H9 (cell line): ENCODE results near the gene COQ5. TPM values are rescaled to one million over a fixed set of nuclear protein-coding genes. Genes with fewer than 3 reads are reported as not detected.
A peak's percentile ranks its signal among the peaks of the same experiment; 100 is the strongest.
"Not testable (repeated sequence)": the region's sequence is repeated elsewhere in the genome, so short reads cannot be mapped to it uniquely, and the experiment has no call there.

Experiments used
- DNase-seq: peaks from one replicate; pipeline ENCODE4 v3.0.0-alpha.2; 2017
- H2AFZ ChIP-seq: one replicate; pipeline ENCODE4 v1.6.1; 2013; ENCODE audit warnings: mild to moderate bottlenecking, low read length, control low read depth, moderate library complexity
- H2AK5ac ChIP-seq: 2 replicates; pipeline ENCODE4 v1.6.1; 2013; ENCODE audit warnings: low read length, control low read depth, mixed read lengths; ENCODE audit not compliant: insufficient read length
- H2BK120ac ChIP-seq: one replicate; pipeline ENCODE4 v1.6.1; 2013; ENCODE audit warnings: low read depth, mild to moderate bottlenecking, low read length, control low read depth, inconsistent platforms; ENCODE audit not compliant: poor library complexity, severe bottlenecking
- H2BK12ac ChIP-seq: 2 replicates; pipeline ENCODE4 v1.6.1; 2013; ENCODE audit warnings: low read length, control low read depth, mixed read lengths, low read depth; ENCODE audit not compliant: insufficient read length
- H2BK15ac ChIP-seq: 2 replicates; pipeline ENCODE4 v1.6.1; 2013; ENCODE audit warnings: low read depth, low read length, control low read depth
- H2BK20ac ChIP-seq: one replicate; pipeline ENCODE4 v1.6.1; 2013; ENCODE audit warnings: low read depth, mild to moderate bottlenecking, low read length, control low read depth, inconsistent platforms; ENCODE audit not compliant: poor library complexity, severe bottlenecking
- H2BK5ac ChIP-seq: 2 replicates; pipeline ENCODE4 v1.6.1; 2013; ENCODE audit warnings: low read length, control low read depth, mixed read lengths; ENCODE audit not compliant: insufficient read length
- H3K14ac ChIP-seq: 2 replicates; pipeline ENCODE4 v1.6.1; 2013; ENCODE audit warnings: low read length, control low read depth; ENCODE audit not compliant: insufficient read depth
- H3K18ac ChIP-seq: 2 replicates; pipeline ENCODE4 v1.6.1; 2013; ENCODE audit warnings: low read depth, mild to moderate bottlenecking, mixed read lengths, low read length, control low read depth; ENCODE audit not compliant: insufficient read length
- H3K23ac ChIP-seq: 2 replicates; pipeline ENCODE4 v1.6.1; 2013; ENCODE audit warnings: low read length, control low read depth, mixed read lengths, low read depth; ENCODE audit not compliant: insufficient read length
- H3K23me2 ChIP-seq: 2 replicates; pipeline ENCODE4 v1.6.1; 2013; ENCODE audit warnings: low read depth, mild to moderate bottlenecking, mixed read lengths, low read length, control low read depth; ENCODE audit not compliant: insufficient read length, poor library complexity, severe bottlenecking
- H3K27ac ChIP-seq: 2 replicates; pipeline ENCODE4 v1.5.1; 2013; ENCODE audit warnings: low read length, control low read depth, mixed read lengths, low read depth; ENCODE audit not compliant: insufficient read length
- H3K27me3 ChIP-seq: 2 replicates; pipeline ENCODE4 v1.6.1; 2013; ENCODE audit warnings: low read length, control low read depth, inconsistent platforms; ENCODE audit not compliant: insufficient read depth
- H3K4ac ChIP-seq: 2 replicates; pipeline ENCODE4 v1.6.1; 2013; ENCODE audit warnings: low read depth, mild to moderate bottlenecking, control low read depth, inconsistent platforms, low read length, moderate library complexity
- H3K4me1 ChIP-seq: 2 replicates; pipeline ENCODE4 v1.6.1; 2013; ENCODE audit warnings: low read length, control low read depth, inconsistent platforms; ENCODE audit not compliant: insufficient read depth
- H3K4me2 ChIP-seq: 2 replicates; pipeline ENCODE4 v1.6.1; 2013; ENCODE audit warnings: low read length, control low read depth, mixed read lengths; ENCODE audit not compliant: insufficient read length, insufficient read depth
- H3K56ac ChIP-seq: 2 replicates; pipeline ENCODE4 v1.6.1; 2013; ENCODE audit warnings: low read depth, mild to moderate bottlenecking, mixed read lengths, low read length, control low read depth; ENCODE audit not compliant: insufficient read length
- H3K79me1 ChIP-seq: 2 replicates; pipeline ENCODE4 v1.6.1; 2013; ENCODE audit warnings: low read depth, mild to moderate bottlenecking, moderate library complexity, low read length, control low read depth, inconsistent platforms; ENCODE audit not compliant: insufficient read depth, poor library complexity, severe bottlenecking
- H3K79me2 ChIP-seq: 2 replicates; pipeline ENCODE4 v1.6.1; 2013; ENCODE audit warnings: low read length, control low read depth, inconsistent platforms; ENCODE audit not compliant: insufficient read depth
- H3K9ac ChIP-seq: 2 replicates; pipeline ENCODE4 v1.6.1; 2013; ENCODE audit warnings: low read length, control low read depth, mixed read lengths; ENCODE audit not compliant: insufficient read length; ENCODE audit errors: extremely low read depth
- H3K9me3 ChIP-seq: one replicate; pipeline ENCODE4 v1.6.1; 2013; ENCODE audit warnings: low read depth, low read length, inconsistent platforms; ENCODE audit not compliant: control insufficient read depth
- H3T11ph ChIP-seq: one replicate; pipeline ENCODE4 v1.6.1; 2013; ENCODE audit warnings: mild to moderate bottlenecking, low read length, control low read depth, inconsistent platforms
- H4K20me1 ChIP-seq: one replicate; pipeline ENCODE4 v1.6.1; 2013; ENCODE audit not compliant: control insufficient read depth, insufficient read length, insufficient read depth
- H4K5ac ChIP-seq: 2 replicates; pipeline ENCODE4 v1.6.1; 2013; ENCODE audit warnings: low read depth, mild to moderate bottlenecking, mixed read lengths, low read length, control low read depth; ENCODE audit not compliant: insufficient read length
- H4K8ac ChIP-seq: replicated peaks from 2 replicates; pipeline ENCODE4 v1.6.1; 2013; ENCODE audit warnings: low read length, control low read depth, mixed read lengths, low read depth; ENCODE audit not compliant: insufficient read length
- H4K91ac ChIP-seq: 2 replicates; pipeline ENCODE4 v1.6.1; 2013; ENCODE audit warnings: low read depth, mild to moderate bottlenecking, moderate library complexity, mixed read lengths, low read length, control low read depth; ENCODE audit not compliant: insufficient read length
- H3K27ac Mint-ChIP-seq, 3 experiments: 2 replicates in 2 of 3; 3 replicates in 1 of 3; pipeline ENCODE4 v1.8.0; 2020 to 2021; ENCODE audit warnings: mixed read lengths in 3 of 3, mild to moderate bottlenecking in 1 of 3, moderate library complexity in 1 of 3
- H3K27me3 Mint-ChIP-seq: 2 replicates; pipeline ENCODE4 v1.8.0; 2021; ENCODE audit warnings: low read depth, mild to moderate bottlenecking, moderate library complexity, mixed read lengths
- H3K36me3 Mint-ChIP-seq, 3 experiments: 2 replicates in 2 of 3; 3 replicates in 1 of 3; pipeline ENCODE4 v1.8.0; 2020 to 2021; ENCODE audit warnings: low read depth in 3 of 3, mixed read lengths in 3 of 3; ENCODE audit not compliant: insufficient read depth in 1 of 3
- H3K4me1 Mint-ChIP-seq, 2 experiments: 2 replicates each; pipeline ENCODE4 v1.8.0; 2020; ENCODE audit warnings: mixed read lengths in 2 of 2
- H3K4me3 Mint-ChIP-seq, 2 experiments: 2 replicates in 1 of 2; 3 replicates in 1 of 2; pipeline ENCODE4 v1.8.0; 2020 to 2021; ENCODE audit warnings: mild to moderate bottlenecking in 2 of 2, mixed read lengths in 2 of 2, moderate library complexity in 1 of 2
- H3K9me3 Mint-ChIP-seq, 2 experiments: 2 replicates in 1 of 2; 3 replicates in 1 of 2; pipeline ENCODE4 v1.8.0; 2020; ENCODE audit warnings: mild to moderate bottlenecking in 2 of 2, mixed read lengths in 2 of 2, moderate library complexity in 1 of 2
- WGBS: extraction: QIAGEN DNeasy Blood & Tissue Kit; methylation state at CpG from one replicate; pipeline ENCODE4 v1.1.7; 2013; ENCODE audit warnings: missing lambda C conversion rate, low lambda C conversion rate, mixed read lengths; ENCODE audit not compliant: insufficient read length; ENCODE audit errors: extremely low coverage; 5-methylcytosine and 5-hydroxymethylcytosine counted together
- total RNA-seq: library from RNA; stranded (reverse); gene quantifications from 2 replicates; pipeline ENCODE4 v1.2.1, GENCODE V29; 2021
- TF ChIP-seq, protein P1 (sequence below): fragments of 200-600 bp; sonication (generic); conservative IDR thresholded peaks from 3 replicates; pipeline ENCODE4 v1.8.0; 2021; ENCODE audit warnings: antibody characterized with exemption, mild to moderate bottlenecking

The COQ5 gene
- total RNA-seq, 1 experiment from 2014 or later: 34.8 TPM

DNA sequence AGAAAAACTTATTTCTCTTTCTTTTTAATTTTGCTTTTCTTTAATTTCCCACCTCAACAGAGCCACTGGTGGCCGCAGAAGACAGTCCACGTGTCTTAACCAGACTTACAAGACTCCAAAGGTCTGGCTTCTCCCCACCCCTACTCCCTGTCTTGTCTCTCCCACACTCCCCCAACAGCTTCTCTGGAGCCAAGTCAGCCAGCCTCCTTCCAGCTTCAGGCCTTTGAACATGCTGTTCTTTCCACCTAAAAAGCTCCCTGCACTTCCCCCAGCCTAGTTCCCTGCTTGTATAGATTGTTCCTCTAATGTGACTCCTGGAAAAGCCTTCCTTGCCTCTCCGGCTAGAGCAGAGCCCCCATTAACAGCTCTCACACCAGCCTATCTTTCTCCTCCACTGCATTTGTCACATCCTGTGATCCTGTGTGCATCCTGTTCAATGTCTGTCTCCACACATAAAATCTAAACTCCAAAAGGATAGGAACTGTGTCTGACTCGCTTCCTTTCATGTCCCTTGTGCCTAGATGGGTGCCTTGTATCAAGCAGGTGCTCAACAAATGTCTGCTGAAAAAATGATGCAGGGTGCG lies 40.8 kb downstream of the COQ5 start:
- Histone ChIP-seq H3K23me2 (no peaks in the 10 kb centered on the region), H2BK20ac (no peak overlapping the region), H4K5ac (no peak overlapping the region), H4K20me1 (no peaks in the 10 kb centered on the region), H3K9me3 (no peaks in the 10 kb centered on the region), H3K9ac (no peak overlapping the region), H2AFZ (no peak overlapping the region), H2AK5ac (no peak overlapping the region), H3K23ac (no peak overlapping the region), H3K56ac (no peak overlapping the region), H2BK120ac (no peak overlapping the region), H4K8ac (no peak overlapping the region), H3K79me2 (no peaks in the 10 kb centered on the region), H3K27me3 (no peaks in the 10 kb centered on the region), H4K91ac (no peak overlapping the region), H3T11ph (no peak overlapping the region), H3K14ac (no peak overlapping the region), H2BK5ac (no peak overlapping the region), H2BK12ac (no peak overlapping the region), H3K4me1 (no peaks in the 10 kb centered on the region), H2BK15ac (no peak overlapping the region), H3K27ac (no peak overlapping the region), H3K4me2 (no peak overlapping the region), H3K79me1 (no peaks in the 10 kb centered on the region), H3K4ac (no peak overlapping the region), H3K18ac (no peak overlapping the region)
- no peaks in the 10 kb centered on the region for H3K4me1 Mint-ChIP-seq
- TF ChIP-seq, protein P1, sequence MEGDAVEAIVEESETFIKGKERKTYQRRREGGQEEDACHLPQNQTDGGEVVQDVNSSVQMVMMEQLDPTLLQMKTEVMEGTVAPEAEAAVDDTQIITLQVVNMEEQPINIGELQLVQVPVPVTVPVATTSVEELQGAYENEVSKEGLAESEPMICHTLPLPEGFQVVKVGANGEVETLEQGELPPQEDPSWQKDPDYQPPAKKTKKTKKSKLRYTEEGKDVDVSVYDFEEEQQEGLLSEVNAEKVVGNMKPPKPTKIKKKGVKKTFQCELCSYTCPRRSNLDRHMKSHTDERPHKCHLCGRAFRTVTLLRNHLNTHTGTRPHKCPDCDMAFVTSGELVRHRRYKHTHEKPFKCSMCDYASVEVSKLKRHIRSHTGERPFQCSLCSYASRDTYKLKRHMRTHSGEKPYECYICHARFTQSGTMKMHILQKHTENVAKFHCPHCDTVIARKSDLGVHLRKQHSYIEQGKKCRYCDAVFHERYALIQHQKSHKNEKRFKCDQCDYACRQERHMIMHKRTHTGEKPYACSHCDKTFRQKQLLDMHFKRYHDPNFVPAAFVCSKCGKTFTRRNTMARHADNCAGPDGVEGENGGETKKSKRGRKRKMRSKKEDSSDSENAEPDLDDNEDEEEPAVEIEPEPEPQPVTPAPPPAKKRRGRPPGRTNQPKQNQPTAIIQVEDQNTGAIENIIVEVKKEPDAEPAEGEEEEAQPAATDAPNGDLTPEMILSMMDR: no peak
- H3K27me3 Mint-ChIP-seq: no peaks in the 10 kb centered on the region
- H3K36me3 Mint-ChIP-seq: peaks cover 0 to 11% (median 6%) of the 10 kb centered on the region in 3 experiments; a peak in 6 of 7 replicates
- H3K4me3 Mint-ChIP-seq: no peak overlapping the region
- no peak for DNase-seq
- peak overlapping the region in 2 of 3 experiments; percentile 14 to 46; a peak in 4 of 7 replicates for H3K27ac Mint-ChIP-seq
- WGBS: no CpG with 5 or more reads among the region's 5 CpGs
- H3K9me3 Mint-ChIP-seq: no peaks in the 10 kb centered on the region

DNA sequence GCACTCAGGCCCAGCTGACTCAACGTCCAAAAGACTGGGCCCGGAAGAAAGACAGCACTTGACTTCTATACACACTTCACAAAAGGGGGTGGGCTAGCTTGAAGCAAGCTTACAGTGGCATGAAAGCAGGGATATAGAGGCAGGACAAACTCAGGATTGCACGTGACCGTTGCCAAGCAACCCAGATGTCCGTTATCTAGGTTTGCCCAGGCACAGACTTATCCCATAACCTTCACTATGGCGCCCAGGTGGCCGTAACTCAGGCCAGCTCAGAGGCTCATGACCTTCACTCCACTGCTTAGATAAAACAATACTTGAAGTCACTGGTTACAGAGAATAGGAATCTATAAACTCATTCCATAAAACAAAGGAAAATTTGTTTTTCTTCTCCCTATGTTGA lies 41.4 kb downstream of the COQ5 start:
- peaks cover 0 to 11% (median 6%) of the 10 kb centered on the region in 3 experiments; a peak in 6 of 7 replicates for H3K36me3 Mint-ChIP-seq
- not testable (repeated sequence) for H3K9me3 ChIP-seq, H4K91ac ChIP-seq, H4K20me1 ChIP-seq, H3T11ph ChIP-seq, H3K18ac ChIP-seq, H2BK15ac ChIP-seq, H2AFZ ChIP-seq, H3K79me2 ChIP-seq, H3K9me3 Mint-ChIP-seq, H3K4me1 Mint-ChIP-seq, H2AK5ac ChIP-seq, H3K4me1 ChIP-seq, H3K14ac ChIP-seq, H3K79me1 ChIP-seq, H3K27me3 Mint-ChIP-seq, H3K4me3 Mint-ChIP-seq, H3K56ac ChIP-seq, H2BK120ac ChIP-seq, H3K4ac ChIP-seq, H2BK20ac ChIP-seq, H2BK5ac ChIP-seq, H3K27ac ChIP-seq, H3K4me2 ChIP-seq, H4K5ac ChIP-seq, H3K27ac Mint-ChIP-seq, H2BK12ac ChIP-seq, H3K23me2 ChIP-seq, H3K27me3 ChIP-seq, H4K8ac ChIP-seq, H3K9ac ChIP-seq, DNase-seq, H3K23ac ChIP-seq
- no CpG with 5 or more reads among the region's 7 CpGs for WGBS
